ENCODE data around the gene GNA12. TPM values are rescaled to one million over a fixed set of nuclear protein-coding genes. Genes with fewer than 3 reads are reported as not detected.

The GNA12 gene
- total and polyA plus RNA-seq, 9 of the 15 experiments (the other 6 are each of a cell fraction or from before 2014, with no cell fraction given) = 0.65 to 32.7 (median 9.6) TPM

DNA sequence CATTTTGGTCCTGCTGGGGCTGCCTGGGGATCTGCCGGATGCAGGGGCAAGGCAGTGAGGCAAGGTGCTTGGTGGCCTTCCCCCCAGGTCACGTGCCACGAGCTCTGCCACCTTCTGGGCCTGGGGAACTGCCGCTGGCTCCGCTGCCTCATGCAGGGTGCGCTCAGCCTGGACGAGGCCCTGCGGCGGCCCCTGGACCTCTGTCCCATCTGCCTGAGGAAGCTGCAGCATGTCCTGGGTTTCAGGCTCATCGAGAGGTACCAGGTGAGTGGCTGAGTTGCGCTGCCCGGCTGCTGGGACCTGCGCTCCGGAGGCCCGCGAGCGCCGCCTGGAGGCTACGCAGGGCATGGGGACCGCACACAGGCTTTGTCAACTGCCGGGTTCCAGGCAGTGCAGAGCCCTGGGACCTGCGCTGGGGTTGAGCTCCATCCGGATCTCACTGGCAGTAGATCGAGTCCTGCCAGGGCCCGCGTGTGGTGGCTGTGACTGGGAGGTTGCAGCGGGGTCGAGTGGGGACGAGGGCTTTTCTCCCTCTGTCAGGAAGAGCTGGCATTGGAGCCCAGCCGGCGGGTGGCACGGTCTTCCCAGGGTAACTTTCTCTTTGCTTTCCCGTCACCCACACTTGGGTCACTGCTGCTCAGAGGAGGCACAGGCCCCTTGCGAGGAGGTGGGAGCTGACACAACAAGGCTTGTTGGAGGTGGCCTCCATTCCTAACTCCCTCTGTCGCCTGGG lies 134.4 kb downstream of the GNA12 start (continued):
- no peak for TF ChIP-seq CBX2 (IDR thresholded peaks at IDR 0.05; ENCODE audit: insufficient read depth, low read length, poor library complexity, severe bottlenecking)
- 0 out of 4 replicates have a peak, but pooled peaks of 1 of the 2 experiments have one; percentile 40 for TF ChIP-seq UBTF (IDR thresholded peaks at IDR 0.05; ENCODE audit: borderline replicate concordance in 1 of 2, low read depth in 2 of 2, low read length in 2 of 2)
- TF ChIP-seq MED1 (CRISPR knock-in tag; IDR thresholded peaks at IDR 0.05; ENCODE audit: borderline replicate concordance) = no peak
- peak; percentile 90 for TF ChIP-seq RB1 (IDR thresholded peaks at IDR 0.05; ENCODE audit: low read depth)
- TF ChIP-seq SMAD2 (IDR thresholded peaks at IDR 0.05; ENCODE audit: low read depth, low read length) = no peak
- TF ChIP-seq ATF6 (CRISPR knock-in tag; IDR thresholded peaks at IDR 0.05) = no peak
- peak; percentile 65; the same call in 1 of the 2 replicates for TF ChIP-seq TOE1 (IDR thresholded peaks at IDR 0.05; ENCODE audit: borderline replicate concordance)
- no peak for TF ChIP-seq TOE1 (CRISPR knock-in tag; IDR thresholded peaks at IDR 0.05; ENCODE audit: borderline replicate concordance, low read depth)
- TF ChIP-seq ZNF785 (CRISPR knock-in tag; IDR thresholded peaks at IDR 0.05) = no peak
- peak; percentile 38; the same call in 1 of the 2 replicates for TF ChIP-seq MYC (IDR thresholded peaks at IDR 0.05; ENCODE audit: low read depth, low read length)
- TF ChIP-seq MYC (CRISPR knock-in tag; IDR thresholded peaks at IDR 0.05; ENCODE audit: borderline replicate concordance, low read depth) = no peak
- TF ChIP-seq, protein P1, sequence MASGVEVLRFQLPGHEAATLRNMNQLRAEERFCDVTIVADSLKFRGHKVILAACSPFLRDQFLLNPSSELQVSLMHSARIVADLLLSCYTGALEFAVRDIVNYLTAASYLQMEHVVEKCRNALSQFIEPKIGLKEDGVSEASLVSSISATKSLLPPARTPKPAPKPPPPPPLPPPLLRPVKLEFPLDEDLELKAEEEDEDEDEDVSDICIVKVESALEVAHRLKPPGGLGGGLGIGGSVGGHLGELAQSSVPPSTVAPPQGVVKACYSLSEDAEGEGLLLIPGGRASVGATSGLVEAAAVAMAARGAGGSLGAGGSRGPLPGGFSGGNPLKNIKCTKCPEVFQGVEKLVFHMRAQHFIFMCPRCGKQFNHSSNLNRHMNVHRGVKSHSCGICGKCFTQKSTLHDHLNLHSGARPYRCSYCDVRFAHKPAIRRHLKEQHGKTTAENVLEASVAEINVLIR (CRISPR knock-in tag; IDR thresholded peaks at IDR 0.05) = no peak

Data from K562 (cell line).